LNCaP clone FGC (cell line): ENCODE results near the gene SAFB2.

ENCODE experiments used
- DNase-seq: peaks from one replicate; pipeline ENCODE4 v3.0.0-alpha.2; 2011; ENCODE audit warnings: low read depth
- H3K4me3 ChIP-seq: 2 replicates; pipeline ENCODE4 v1.5.1; 2011; ENCODE audit warnings: mild to moderate bottlenecking, low read depth, low read length, control low read depth
- TF ChIP-seq, protein P1 (sequence below): IDR thresholded peaks from 2 replicates; pipeline ENCODE4 v1.5.1; 2012; ENCODE audit warnings: mild to moderate bottlenecking; ENCODE audit not compliant: control insufficient read depth, insufficient read depth; ENCODE audit errors: extremely low read depth

Gene SAFB2

DNA sequence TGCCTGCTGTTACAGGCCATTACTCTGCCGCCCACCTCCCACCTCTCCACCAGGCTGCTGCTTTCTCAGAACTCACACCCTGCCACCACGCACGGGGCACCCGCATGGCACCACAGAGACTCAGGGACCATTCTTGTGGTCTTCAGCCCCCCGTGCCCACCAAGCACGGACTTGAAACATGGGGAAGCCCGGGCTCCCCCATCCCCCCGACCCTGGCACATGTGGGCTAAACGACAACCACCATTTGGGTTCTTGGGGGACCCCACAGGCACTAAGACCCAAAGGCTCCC lies 31.8 kb downstream of the SAFB2 start:
- DNase-seq: no peak
- H3K4me3 ChIP-seq: no peak overlapping the region
- TF ChIP-seq, protein P1, sequence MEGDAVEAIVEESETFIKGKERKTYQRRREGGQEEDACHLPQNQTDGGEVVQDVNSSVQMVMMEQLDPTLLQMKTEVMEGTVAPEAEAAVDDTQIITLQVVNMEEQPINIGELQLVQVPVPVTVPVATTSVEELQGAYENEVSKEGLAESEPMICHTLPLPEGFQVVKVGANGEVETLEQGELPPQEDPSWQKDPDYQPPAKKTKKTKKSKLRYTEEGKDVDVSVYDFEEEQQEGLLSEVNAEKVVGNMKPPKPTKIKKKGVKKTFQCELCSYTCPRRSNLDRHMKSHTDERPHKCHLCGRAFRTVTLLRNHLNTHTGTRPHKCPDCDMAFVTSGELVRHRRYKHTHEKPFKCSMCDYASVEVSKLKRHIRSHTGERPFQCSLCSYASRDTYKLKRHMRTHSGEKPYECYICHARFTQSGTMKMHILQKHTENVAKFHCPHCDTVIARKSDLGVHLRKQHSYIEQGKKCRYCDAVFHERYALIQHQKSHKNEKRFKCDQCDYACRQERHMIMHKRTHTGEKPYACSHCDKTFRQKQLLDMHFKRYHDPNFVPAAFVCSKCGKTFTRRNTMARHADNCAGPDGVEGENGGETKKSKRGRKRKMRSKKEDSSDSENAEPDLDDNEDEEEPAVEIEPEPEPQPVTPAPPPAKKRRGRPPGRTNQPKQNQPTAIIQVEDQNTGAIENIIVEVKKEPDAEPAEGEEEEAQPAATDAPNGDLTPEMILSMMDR: no peak

DNA sequence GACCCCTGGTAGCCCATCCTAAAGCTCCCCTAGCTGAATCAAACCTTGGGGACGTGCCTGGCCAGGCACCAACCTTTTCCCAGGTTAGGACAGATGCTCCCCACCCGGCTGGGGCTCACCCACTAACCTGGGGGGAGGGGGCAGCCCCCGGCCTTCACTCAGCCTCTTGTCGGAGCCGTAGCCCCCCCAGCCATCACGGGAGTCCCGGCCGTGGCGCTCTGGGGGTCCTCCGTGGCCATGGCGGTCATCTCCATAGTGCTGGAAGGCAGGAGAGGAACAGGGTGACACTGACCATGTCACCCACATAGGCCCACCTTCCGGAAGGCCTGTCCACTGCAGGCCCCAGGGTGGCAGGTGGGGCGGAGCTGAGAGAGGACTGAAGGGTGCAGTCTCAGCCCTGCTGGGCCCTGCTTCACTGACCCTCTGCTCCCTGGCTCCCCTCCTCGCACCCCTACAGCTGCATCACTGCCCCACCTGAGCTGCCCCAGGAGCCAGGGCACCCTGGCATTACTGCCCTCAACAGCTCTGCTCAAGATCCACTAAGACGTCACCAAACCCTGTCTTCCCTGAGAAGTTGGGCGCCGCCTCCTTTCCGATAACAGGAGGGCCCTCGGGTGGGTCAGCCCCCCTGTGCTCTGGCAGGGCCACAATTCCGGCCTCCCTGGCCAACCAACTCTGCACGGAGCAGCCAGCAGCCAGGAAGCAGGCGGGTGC lies 32.3 kb downstream of the SAFB2 start:
- no peak for DNase-seq

DNA sequence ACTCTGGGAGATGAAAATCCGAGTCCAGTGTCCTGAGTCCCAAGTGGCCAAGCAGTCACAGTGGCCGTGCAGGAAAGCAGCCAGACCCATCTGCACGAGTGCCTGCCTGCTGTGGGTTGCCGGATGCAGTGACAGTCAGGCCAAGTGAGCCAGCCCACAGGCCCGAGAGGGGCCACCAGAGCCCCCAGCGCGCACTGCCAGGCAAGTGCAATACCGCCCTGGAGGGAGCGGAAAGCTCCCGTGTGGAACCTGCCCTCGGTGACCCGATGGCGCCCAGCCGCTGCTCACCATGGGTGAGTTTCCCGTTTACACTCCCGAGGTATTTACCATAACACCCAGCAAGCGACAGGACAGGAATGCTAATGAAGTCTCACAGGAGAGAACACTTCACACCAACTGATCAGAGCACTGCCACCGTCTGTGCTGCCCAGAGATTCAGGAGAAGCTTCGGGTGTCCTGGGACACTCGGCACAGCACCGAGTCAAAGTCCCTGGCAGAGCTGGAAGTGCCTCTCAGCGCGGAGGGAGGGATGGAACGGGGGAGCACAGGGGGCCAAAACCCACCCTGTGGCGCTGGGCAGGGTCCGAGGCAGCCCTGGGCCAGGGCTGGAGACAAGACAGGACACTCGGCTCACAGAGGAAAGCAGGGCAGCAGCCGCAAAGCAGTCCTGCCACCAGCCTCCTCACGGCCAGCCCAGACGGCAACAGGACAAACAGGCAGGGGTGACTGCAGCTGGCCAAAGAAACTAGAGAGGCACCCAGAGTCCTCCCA lies 33.5 kb downstream of the SAFB2 start:
- no peak for DNase-seq
- H3K4me3 ChIP-seq: no peak overlapping the region
- TF ChIP-seq, protein P1: no peak

More for the DNA sequence above, 32.3 kb downstream of the SAFB2 start:
- TF ChIP-seq, protein P1: no peak
- no peak overlapping the region for H3K4me3 ChIP-seq

DNA sequence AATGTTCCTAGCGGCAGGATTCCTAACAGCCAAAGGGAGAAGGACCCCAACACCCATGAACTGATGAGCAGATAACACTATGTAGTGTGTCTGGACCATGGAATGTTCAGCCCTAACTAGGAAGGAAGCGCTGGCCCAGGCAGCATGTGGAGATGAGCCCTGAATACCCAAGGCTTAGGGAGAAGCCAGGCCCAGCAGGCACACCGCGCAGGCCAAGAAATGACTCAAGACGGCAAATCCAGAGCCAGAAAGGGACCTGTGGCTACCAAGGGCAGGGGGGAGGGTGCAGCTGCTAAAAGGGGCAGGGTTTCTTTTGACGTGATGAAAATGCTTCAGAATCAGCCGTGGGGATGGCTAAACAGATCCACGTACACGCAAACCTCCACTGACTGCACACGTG lies 34.1 kb downstream of the SAFB2 start:
- no peak for DNase-seq
- H3K4me3 ChIP-seq: no peak overlapping the region
- TF ChIP-seq, protein P1: no peak

DNA sequence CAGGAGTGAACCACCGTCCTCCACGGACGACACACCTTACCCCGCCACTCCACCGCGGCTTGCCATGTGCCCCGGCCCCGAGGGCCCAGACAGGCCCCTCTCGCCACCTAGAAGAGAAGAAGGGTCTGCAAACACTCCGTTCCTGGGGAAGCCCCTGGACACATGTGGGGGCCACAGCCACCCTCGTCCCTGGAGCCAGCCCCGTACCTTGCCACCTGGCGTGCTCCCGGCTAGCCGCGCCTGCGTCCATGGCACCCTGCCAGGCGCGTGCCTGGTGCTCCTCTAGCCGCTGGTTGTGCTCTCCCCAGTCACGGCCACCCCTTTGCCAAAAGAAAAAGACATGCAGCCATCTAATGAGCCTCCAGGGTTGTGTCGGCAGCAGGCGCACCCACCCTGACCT lies 34.9 kb downstream of the SAFB2 start:
- TF ChIP-seq, protein P1: no peak
- H3K4me3 ChIP-seq: no peak overlapping the region
- no peak for DNase-seq

DNA sequence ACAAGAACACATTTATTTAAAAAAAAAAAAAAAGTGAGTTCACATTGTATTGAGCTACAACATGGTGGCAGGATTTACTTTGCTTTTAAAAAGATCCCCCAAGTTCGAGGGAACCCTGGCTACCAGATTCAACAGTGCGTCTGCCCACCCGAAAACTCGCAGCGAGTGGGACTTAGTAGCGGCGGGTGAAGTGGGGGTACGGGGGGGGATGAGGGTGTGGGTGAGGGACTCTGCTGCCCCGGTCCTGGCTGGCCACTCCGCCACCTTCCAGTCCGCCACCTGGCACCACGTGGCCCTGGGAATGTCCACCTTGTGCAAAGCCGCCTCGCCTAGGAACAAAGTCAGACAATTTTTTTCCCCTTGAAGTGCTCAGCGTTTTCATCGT lies 35.5 kb downstream of the SAFB2 start:
- TF ChIP-seq, protein P1: no peak
- DNase-seq: no peak
- H3K4me3 ChIP-seq: no peak overlapping the region
